Middle frontal gyrus (tissue), 1 donor: ENCODE measurements around the gene ZNF723.
A peak's percentile ranks its signal among the peaks of the same experiment; 100 is the strongest.
"Not testable (repeated sequence)": the region's sequence is repeated elsewhere in the genome, so short reads cannot be mapped to it uniquely, and the experiment has no call there.

Experiments
- DNase-seq: peaks from one replicate; pipeline ENCODE4 v3.0.0-alpha.2; 2015; ENCODE audit warnings: low spot score; ENCODE audit errors: extremely low spot score

ZNF723 gene

DNA sequence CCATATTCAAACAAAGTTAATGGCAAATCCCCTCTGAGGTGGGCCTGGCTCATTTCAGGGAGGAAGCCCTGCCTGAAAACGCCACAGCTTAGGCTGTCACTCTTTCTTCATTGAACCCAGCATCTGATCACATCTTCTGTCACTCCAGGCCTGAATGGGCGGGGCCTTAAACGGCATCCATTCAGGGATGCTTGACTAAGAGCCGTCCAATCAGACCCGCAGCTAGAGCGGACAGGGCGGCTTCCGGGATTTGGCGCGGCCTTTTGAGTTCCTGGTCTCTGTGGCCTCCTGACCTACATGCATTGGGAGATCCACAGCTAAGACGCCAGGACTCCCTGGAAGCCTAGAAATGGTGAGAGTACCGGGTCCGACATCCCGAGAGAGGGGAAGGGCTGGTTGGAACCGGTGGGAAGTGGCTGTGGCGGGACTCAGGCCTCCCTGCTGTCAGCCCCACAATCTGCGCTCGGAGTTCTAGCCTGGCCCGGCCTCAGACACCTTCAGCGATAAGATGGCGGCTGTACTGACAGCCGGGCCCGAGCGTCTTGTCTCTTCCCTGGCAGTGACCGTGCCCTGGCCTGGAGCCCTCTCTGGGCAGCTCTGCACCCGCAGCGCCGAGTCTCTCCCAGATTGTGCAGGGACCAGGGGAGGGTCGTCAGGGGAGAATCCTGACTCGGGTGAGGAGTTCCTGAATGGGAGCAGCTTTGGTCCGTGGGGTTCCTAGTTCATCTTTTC lies at the start of gene ZNF723:
ZNF723 (plus strand) TSS at position 261 of the 732 bp plus-strand sequence; CDS start at position 350, 89 bp downstream.
- no peak for DNase-seq

GRCh38 chr19:22783651-22784410 lies 48.3 kb upstream of the ZNF723 start, which contains the start of gene ZNF99:
Gene ZNF99, minus strand, starts transcription at chr19:22784151. Its CDS starts 135 bp downstream, at chr19:22784016.
- peak; percentile 53 for DNase-seq

GRCh38 chr19:22792863-22793262 lies 39.2 kb upstream of the ZNF723 start:
- not testable (repeated sequence) for DNase-seq

DNA sequence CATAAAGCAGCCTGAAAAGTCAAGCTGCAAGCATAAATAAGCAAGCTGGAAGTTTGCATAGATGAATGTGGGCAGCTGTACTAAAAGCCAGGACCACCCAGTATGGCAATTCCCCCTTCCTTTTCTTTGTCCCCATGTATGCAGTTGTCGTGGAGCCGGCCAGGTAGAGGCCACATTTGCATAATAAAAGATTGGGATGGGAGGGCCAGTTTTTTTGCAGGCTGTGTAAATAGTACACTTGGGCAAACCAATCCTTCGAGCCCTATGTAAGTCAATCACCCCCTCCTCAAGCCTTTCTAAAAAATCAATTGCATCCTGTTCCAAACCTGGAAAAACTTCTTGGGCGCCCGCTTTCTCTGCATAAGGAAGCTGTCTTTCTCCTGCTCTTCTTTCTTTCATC lies 35.1 kb upstream of the ZNF723 start:
- no peak for DNase-seq

DNA sequence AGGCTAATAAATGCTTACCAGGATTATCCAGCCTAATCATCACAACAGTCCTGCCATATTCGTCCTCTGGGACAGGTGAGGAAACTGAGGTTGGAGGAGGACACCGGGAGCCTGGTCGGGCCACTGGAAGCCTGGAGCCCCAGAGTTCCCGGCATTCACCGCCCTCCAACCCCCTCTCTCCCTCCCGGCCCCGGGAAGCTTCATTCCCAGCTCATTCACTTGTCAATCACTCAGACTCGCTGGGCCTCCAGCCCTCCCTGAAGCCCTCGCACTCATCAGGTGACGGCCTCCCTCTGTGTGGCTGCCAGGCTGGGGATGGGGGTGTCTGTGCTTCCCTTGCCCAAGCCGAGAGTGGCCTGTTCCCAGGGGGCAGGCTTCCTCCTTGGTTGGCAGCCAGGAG lies 25.7 kb upstream of the ZNF723 start:
- no peak for DNase-seq

GRCh38 chr19:22807061-22807835 lies 24.8 kb upstream of the ZNF723 start:
- DNase-seq: no peak

- no peak for DNase-seq
Measured at GRCh38 chr19:22814124-22814523, 18.0 kb upstream of the ZNF723 start.

DNA sequence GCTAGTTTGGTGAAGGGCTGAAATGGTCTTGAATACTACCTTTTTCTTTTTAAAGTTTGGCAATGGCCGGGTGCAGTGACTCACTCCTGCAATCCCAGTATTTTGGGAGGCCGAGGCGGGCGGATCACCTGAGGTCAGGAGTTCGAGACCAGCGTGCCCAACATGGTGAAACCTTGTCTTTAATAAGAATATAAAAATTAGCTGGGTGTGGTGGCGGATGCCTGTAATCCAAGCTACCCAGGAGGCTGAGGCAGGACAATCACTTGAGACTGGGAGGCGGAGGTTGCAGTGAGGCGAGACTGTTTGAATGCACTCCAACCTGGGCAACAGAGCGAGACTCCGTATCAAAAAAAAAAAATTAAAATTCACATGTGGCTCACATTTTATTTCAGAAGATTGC lies 880 bp upstream of the ZNF723 start:
- no peak for DNase-seq

DNA sequence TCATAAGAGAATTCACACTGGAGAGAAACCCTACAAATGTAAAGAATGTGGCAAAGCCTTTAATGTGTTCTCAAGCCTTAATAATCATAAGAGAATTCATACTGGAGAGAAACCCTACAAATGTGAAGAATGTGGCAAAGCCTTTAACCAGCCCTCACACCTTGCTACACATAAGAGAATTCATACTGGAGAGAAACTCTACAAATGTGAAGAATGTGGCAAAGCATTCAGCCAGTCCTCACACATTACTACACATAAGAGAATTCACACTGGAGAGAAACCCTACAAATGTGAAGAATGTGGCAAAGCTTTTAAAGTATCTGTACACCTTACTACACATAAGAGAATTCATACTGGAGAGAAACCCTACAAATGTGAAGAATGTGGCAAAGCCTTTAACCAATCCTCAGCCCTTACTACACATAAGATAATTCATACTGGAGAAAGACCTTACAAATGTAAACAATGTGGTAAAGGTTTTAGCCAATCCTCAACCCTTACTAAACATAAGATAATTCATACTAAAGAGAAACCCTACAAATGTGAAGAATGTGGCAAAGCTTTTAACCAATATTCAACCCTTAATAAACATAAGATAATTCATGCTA lies 25.7 kb downstream of the ZNF723 start:
- DNase-seq: not testable (repeated sequence)

DNA sequence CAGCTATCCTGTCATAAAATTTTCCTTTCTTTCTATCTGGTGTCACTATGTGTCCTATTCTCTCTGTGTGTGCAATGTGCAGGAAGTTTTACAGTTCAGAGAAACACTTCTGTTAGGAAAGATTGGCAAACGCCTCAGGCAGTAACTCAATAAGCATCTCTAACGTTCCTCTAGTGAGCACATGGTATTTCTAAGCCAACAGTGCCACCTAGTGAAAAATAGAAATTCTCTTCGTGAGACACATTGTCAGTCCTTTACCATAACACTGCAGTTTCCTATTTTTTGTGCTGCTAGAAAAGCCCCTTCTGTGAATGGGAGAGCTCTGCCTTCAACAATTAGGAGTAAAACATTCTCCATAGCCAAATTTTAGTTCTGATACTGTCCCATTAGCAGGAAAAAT lies 50.7 kb downstream of the ZNF723 start:
- DNase-seq: no peak

DNA sequence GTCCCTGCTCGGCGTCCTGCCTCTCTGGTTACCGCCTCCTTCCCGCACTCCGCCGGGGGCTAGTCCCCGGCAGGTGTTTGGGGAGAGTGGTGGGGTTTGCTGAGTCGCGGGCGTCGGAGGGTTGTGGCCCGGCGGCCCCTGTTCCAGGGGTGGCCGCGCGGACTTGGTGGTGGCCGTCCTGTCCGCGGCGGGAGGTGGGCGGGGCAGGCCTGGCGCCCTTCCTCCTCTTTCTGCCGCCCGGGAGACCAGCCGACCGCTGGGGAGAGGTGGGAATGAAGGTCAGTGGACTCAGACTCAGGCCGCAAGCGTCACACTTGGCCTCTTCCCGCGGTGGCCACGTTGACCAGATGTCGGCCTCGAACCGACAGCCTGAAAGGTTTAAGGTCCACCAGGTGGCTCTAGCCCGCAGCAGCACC lies 61.8 kb downstream of the ZNF723 start:
- no peak for DNase-seq

DNA sequence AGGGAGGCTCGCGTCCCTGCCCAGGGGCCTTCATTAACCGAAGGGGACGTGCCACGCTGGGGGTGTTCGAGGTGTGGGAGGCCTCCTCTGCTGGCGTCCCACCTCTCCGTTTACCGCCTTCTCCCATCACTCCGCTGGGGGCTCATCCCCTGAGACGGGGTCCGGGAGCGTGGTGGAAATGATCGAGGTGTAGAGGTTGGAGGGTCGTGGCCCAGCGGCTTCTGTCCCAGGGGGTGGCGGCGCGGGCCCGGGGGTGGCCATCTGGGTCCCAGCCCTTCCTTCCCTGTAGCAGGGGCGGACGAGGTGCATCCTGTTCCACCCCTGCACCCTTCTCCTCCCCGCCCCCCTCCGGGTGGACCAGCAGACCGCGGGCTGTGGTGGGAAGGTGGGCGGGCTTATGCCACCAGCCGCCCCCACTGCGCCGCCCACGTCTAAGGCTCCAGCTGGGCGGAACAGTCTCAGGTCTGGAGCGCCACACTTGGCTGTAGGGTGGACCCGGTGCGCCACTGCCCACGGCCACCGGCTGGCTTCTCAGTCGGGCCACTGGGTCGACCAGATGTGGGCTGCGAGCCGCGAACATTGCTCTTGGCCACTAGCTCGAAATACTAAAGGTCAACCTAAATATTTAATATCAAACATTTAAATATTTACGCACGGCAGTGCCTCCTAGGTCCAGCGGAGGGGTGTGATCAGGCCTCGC lies 69.5 kb downstream of the ZNF723 start:
- DNase-seq: no peak
